CD4-positive, alpha-beta T cell treated with Interleukin-2 at 100 ng/mL for 4 hours (primary cell): ENCODE measurements around the gene RGS10.
A peak's percentile ranks its signal among the peaks of the same experiment; 100 is the strongest.

Source experiments
- DNase-seq: peaks from one replicate; pipeline ENCODE4 v3.0.0-alpha.2; 2020; ENCODE audit warnings: low spot score

Gene RGS10

GRCh38 chr10:119518176-119518575, 24.3 kb downstream of the RGS10 start:
- DNase-seq: no peak

GRCh38 chr10:119517235-119518141, 25.0 kb downstream of the RGS10 start:
- peak; percentile 51 for DNase-seq

GRCh38 chr10:119516381-119517234, 25.9 kb downstream of the RGS10 start:
- peak; percentile 67 for DNase-seq

GRCh38 chr10:119515511-119516045, 26.9 kb downstream of the RGS10 start:
- no peak for DNase-seq

GRCh38 chr10:119514819-119515218, 27.7 kb downstream of the RGS10 start:
- no peak for DNase-seq

GRCh38 chr10:119511828-119512515, 30.5 kb downstream of the RGS10 start:
- no peak for DNase-seq

- no peak for DNase-seq
Observed at GRCh38 chr10:119509909-119510451, 32.5 kb downstream of the RGS10 start.

- no peak for DNase-seq
Observed at GRCh38 chr10:119507115-119507514, 35.4 kb downstream of the RGS10 start.

GRCh38 chr10:119505588-119506315, 36.8 kb downstream of the RGS10 start:
- no peak for DNase-seq

- no peak for DNase-seq
Observed at GRCh38 chr10:119505131-119505551, 37.4 kb downstream of the RGS10 start.

- no peak for DNase-seq
Observed at GRCh38 chr10:119504651-119505050, 37.9 kb downstream of the RGS10 start.

- DNase-seq: no peak
Observed at GRCh38 chr10:119503821-119504220, 38.7 kb downstream of the RGS10 start.

- no peak for DNase-seq
Observed at GRCh38 chr10:119502618-119503155, 39.8 kb downstream of the RGS10 start.

GRCh38 chr10:119502209-119502608, 40.3 kb downstream of the RGS10 start:
- DNase-seq: peak; percentile 80

- peak; percentile 48 for DNase-seq
Observed at GRCh38 chr10:119501690-119502089, 40.8 kb downstream of the RGS10 start.

- DNase-seq: no peak
Observed at GRCh38 chr10:119500821-119501220, 41.7 kb downstream of the RGS10 start.

GRCh38 chr10:119500123-119500795, 42.3 kb downstream of the RGS10 start:
- no peak for DNase-seq

- no peak for DNase-seq
Observed at GRCh38 chr10:119499677-119500002, 42.9 kb downstream of the RGS10 start.

- peak; percentile 31 for DNase-seq
Observed at GRCh38 chr10:119498889-119499676, 43.4 kb downstream of the RGS10 start.
